ENCODE data around the gene RBFOX1. TPM values are rescaled to one million over a fixed set of nuclear protein-coding genes. Genes with fewer than 3 reads are reported as not detected.

Gene RBFOX1
- total RNA-seq, 4 donors from 2014 or later: 0.12 to 0.54 TPM; not detected in 2

DNA sequence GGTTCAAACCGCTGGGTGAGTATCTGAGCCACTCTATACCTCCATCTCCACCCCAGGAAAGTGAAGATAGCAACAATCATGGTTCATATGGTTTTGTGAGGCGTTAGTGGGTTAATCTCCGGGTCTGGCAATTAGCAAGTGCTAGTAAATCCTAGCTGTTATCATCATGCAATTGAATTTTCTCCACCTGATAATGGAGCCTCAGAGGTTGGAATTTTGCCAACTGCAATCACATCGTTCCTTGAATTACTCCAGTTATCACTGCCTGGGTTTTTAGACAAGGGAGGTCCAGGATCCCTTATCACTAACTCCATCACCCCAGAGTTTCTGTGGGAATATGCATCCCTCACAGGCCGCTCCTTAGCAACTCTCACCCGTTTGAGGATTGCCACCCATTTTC, 311.5 kb downstream of the RBFOX1 start:
- Histone ChIP-seq H3K4me1 (no peaks in the 10 kb centered on the region), H3K27me3 (no peaks in the 10 kb centered on the region), H3K4me3 (no peak overlapping the region), H3K36me3 (no peaks in the 10 kb centered on the region), H3K9me3 (no peaks in the 10 kb centered on the region), H3K27ac (no peak overlapping the region)
- no peak for TF ChIP-seq POLR2AphosphoS5 (IDR thresholded peaks at IDR 0.05)
- no peak for ATAC-seq
- 62 to 89% methylated on average over 4 to 6 of the region's 6 CpGs for WGBS, 2 donors (ENCODE audit: low coverage in 1 of 2)

DNA sequence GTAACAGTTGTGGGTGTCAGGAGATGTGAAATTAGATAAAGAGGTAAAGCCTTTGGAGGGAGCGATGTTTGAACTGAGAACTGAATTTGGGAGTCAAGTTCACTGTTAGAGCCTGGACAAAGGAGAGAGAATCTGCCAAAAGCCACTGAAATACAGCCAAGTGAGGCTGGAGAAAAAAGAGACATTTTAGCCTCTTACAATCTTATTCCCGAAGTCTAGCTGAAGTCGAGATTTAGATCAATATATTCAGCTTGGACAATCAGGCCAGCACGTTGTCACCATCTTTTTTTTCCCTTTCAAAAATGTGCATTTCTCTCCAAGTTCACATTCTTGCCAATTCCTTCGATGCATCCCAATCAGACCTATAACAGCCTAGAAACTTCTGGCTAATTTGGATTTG, 312.2 kb downstream of the RBFOX1 start:
- WGBS, 2 donors (ENCODE audit: low coverage in 1 of 2): 49 to 59% methylated on average over 5 of the region's 5 CpGs
- no peak overlapping the region for H3K27ac ChIP-seq
- no peak overlapping the region for H3K4me3 ChIP-seq
- H3K36me3 ChIP-seq: no peaks in the 10 kb centered on the region
- TF ChIP-seq EP300 (IDR thresholded peaks at IDR 0.05) (no peak), POLR2A (IDR thresholded peaks at IDR 0.05) (no peak), POLR2AphosphoS5 (IDR thresholded peaks at IDR 0.05) (no peak)
- TF ChIP-seq, protein P1, sequence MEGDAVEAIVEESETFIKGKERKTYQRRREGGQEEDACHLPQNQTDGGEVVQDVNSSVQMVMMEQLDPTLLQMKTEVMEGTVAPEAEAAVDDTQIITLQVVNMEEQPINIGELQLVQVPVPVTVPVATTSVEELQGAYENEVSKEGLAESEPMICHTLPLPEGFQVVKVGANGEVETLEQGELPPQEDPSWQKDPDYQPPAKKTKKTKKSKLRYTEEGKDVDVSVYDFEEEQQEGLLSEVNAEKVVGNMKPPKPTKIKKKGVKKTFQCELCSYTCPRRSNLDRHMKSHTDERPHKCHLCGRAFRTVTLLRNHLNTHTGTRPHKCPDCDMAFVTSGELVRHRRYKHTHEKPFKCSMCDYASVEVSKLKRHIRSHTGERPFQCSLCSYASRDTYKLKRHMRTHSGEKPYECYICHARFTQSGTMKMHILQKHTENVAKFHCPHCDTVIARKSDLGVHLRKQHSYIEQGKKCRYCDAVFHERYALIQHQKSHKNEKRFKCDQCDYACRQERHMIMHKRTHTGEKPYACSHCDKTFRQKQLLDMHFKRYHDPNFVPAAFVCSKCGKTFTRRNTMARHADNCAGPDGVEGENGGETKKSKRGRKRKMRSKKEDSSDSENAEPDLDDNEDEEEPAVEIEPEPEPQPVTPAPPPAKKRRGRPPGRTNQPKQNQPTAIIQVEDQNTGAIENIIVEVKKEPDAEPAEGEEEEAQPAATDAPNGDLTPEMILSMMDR (IDR thresholded peaks at IDR 0.05): no peak
- ATAC-seq: no peak
- no peaks in the 10 kb centered on the region for H3K9me3 ChIP-seq
- no peaks in the 10 kb centered on the region for H3K4me1 ChIP-seq
- H3K27me3 ChIP-seq: no peaks in the 10 kb centered on the region

DNA sequence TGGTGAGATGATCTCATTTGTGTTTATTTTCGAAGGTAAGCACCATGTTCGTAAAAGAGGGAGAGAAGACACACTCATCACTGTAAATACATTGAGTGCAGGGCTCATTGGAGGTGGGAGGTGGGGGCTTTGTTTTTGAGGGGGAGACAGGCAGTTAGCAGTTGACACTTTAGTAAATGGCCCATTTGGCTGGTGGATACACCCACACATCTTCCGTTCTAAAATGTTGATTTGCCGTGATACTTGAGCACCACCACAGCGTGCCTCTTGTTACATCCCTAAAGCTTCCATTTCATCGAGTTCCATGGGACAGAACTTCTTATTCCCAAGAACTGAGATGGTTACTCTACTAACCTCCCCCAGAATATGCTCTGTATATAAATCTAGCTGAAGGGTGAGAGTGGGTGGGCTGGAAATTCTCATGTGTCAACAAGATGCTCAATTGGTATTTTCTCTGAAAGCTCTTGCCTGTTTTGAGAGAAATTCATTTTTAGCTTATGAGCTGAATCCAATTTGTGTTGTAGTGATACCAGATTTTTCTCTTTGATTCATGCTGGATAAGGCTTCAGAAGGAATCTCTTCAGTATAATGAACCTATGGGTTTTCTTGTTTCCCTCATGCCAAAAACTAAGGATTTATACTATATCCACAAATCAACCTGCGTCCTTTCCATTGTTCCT, 314.3 kb downstream of the RBFOX1 start:
- Histone ChIP-seq H3K36me3 (no peaks in the 10 kb centered on the region), H3K27ac (no peak overlapping the region), H3K4me3 (no peak overlapping the region), H3K9me3 (no peaks in the 10 kb centered on the region), H3K4me1 (no peaks in the 10 kb centered on the region), H3K27me3 (no peaks in the 10 kb centered on the region)
- TF ChIP-seq POLR2AphosphoS5 (IDR thresholded peaks at IDR 0.05): no peak
- TF ChIP-seq, protein P1 (IDR thresholded peaks at IDR 0.05): no peak
- no peak for TF ChIP-seq POLR2A (IDR thresholded peaks at IDR 0.05)
- TF ChIP-seq EP300 (IDR thresholded peaks at IDR 0.05): no peak
- WGBS, 2 donors (ENCODE audit: low coverage in 1 of 2): 62 to 75% methylated on average over 4 to 7 of the region's 7 CpGs
- no peak for ATAC-seq

DNA sequence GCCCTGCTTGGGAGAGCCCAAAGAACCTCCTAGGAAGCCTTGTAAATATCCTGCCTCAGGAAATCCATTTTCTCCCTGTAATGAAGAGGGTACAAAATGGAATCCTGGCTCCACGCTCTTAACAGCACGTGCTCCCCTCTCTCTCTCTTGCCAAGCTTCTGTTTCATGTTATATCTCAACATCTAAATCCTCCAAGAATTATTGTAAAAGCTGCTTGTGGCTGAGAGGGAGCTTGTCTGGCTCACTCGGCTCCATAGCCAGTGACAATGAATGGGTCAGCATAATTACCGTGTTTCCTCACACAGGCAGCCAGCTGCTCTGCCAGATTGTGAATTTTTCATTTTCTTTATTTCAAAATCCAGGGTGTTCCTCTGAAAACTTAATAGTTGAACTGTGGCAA, 317.8 kb downstream of the RBFOX1 start:
- H3K9me3 ChIP-seq: no peaks in the 10 kb centered on the region
- H3K4me3 ChIP-seq: no peak overlapping the region
- no peak for TF ChIP-seq EP300 (IDR thresholded peaks at IDR 0.05)
- no peak for TF ChIP-seq POLR2A (IDR thresholded peaks at IDR 0.05)
- TF ChIP-seq, protein P1 (IDR thresholded peaks at IDR 0.05): no peak
- TF ChIP-seq POLR2AphosphoS5 (IDR thresholded peaks at IDR 0.05): no peak
- no peaks in the 10 kb centered on the region for H3K4me1 ChIP-seq
- no peak overlapping the region for H3K27ac ChIP-seq
- ATAC-seq: no peak
- 29 to 53% methylated on average over 4 of the region's 4 CpGs for WGBS, 2 donors (ENCODE audit: low coverage in 1 of 2)
- H3K36me3 ChIP-seq: no peaks in the 10 kb centered on the region
- no peaks in the 10 kb centered on the region for H3K27me3 ChIP-seq

DNA sequence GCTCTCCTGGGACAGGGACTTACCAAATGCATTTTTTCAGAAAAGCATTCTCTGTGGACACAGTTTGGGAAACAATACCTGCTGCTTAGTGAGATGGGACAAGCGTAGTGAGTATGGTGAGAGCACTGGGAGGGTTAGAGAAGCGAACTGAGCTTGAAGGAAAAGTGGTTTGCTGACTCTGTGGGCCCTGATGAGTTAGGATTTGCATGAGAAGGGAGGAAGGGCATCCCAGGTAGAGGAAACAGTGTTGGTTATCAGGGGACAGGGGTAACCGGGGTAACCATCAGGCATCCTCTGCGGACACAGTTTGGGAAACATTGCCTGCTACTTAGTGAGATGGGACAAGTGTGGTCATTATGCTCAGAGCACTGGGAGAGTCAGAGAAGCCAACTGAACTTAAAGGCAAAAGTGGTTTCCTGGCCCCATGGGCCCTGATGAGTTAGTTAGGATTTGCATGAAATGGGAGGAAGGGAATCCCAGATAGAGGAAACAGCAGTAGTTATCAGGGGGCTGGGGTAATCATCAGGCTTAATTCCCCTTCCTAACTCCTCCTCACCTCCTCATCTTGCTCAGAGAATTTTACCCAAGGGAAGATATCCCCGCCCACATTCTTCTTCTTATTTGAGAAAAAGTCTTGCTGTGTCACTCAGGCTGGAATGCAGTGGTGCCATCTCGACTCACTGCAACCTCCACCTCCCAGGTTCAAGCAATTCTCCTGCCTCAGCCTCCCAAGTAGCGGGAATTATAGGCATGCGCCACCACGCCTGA, 319.3 kb downstream of the RBFOX1 start:
- Histone ChIP-seq H3K27ac (no peak overlapping the region), H3K4me1 (no peaks in the 10 kb centered on the region), H3K4me3 (no peak overlapping the region), H3K9me3 (no peaks in the 10 kb centered on the region), H3K36me3 (no peaks in the 10 kb centered on the region), H3K27me3 (no peaks in the 10 kb centered on the region)
- 69 to 77% methylated on average over 8 to 9 of the region's 9 CpGs for WGBS, 2 donors (ENCODE audit: low coverage in 1 of 2)
- TF ChIP-seq EP300 (IDR thresholded peaks at IDR 0.05) (no peak), POLR2A (IDR thresholded peaks at IDR 0.05) (no peak), POLR2AphosphoS5 (IDR thresholded peaks at IDR 0.05) (no peak)
- TF ChIP-seq, protein P1 (IDR thresholded peaks at IDR 0.05): no peak
- ATAC-seq: no peak
